HCT116 (cell line): ENCODE data around the gene RPL6. TPM values are rescaled to one million over a fixed set of nuclear protein-coding genes. Genes with fewer than 3 reads are reported as not detected.
A peak's percentile ranks its signal among the peaks of the same experiment; 100 is the strongest.

Experiments
- ATAC-seq: fragments of 200-7000 bp; cut with Tn5 transposase; 2 replicates; pipeline ENCODE4 v1.9.1; 2020; ENCODE audit warnings: mild to moderate bottlenecking, moderate library complexity
- BruUV-seq: library from RNA; stranded (reverse); fragments of 400-500 nt; replicated peaks from 2 replicates; lab custom pipeline; 2021; lab: Mats Ljungman, UMichigan
- CTCF ChIA-PET: fragments of 300-600 bp; sonication (Branson Sonifier 250); formaldehyde crosslinking; loops from one replicate; lab custom pipeline; 2021; ENCODE audit warnings: antibody characterized with exemption; lab: Charles Lee
- POLR2A ChIA-PET: fragments of 300-600, 350-600 bp; sonication (Branson Sonifier 250); formaldehyde crosslinking; loops from one replicate; lab custom pipeline; 2021; ENCODE audit warnings: antibody characterized with exemption; lab: Charles Lee
- RAD21 ChIA-PET, 2 experiments: fragments of 300-600 bp; sonication (Branson Sonifier 250); formaldehyde crosslinking; loops; one replicate each; lab custom pipeline; 2023; ENCODE audit warnings: low total read pairs in 2 of 2; ENCODE audit not compliant: uncharacterized antibody in 2 of 2, unreplicated experiment in 2 of 2, low non-redundant PET in 1 of 2; lab: Charles Lee
- DNase-seq: peaks from one replicate; pipeline ENCODE4 v3.0.0-alpha.2; 2010; ENCODE audit warnings: low read depth, low spot score
- H2AFZ ChIP-seq: fragments of 200-600 bp; shearing (Covaris generic), sonication (generic); 2 replicates; pipeline ENCODE4 v1.6.1; 2017; ENCODE audit warnings: low read depth, mixed run types, mixed read lengths, antibody characterized with exemption, low read length; ENCODE audit not compliant: poor library complexity, severe bottlenecking
- H3K27ac ChIP-seq: 2 replicates; pipeline ENCODE4 v1.5.1; 2012; ENCODE audit warnings: low read depth, low read length
- H3K27me3 ChIP-seq: fragments of 200-600 bp; sonication (generic); 2 replicates; pipeline ENCODE4 v1.6.1; 2016; ENCODE audit warnings: mixed run types, low read length, mixed read lengths; ENCODE audit not compliant: insufficient read depth
- H3K36me3 ChIP-seq, 2 experiments: fragments of 200-500 bp in 1 of 2; fragments of 200-600 bp in 1 of 2; sonication (Bioruptor generic) in 1 of 2; sonication (generic) in 1 of 2; 2 replicates each; pipeline versions ENCODE4 v1.5.1 to v1.6.1; 2014 to 2016; ENCODE audit warnings: low read length in 2 of 2, inconsistent platforms in 1 of 2, mixed read lengths in 1 of 2, mixed run types in 1 of 2; ENCODE audit not compliant: insufficient read depth in 2 of 2, control insufficient read depth in 1 of 2
- H3K4me1 ChIP-seq, 2 experiments: fragments of 200-600 bp in 1 of 2; sonication (generic) in 1 of 2; 2 replicates each; pipeline versions ENCODE4 v1.5.1 to v1.6.1; 2012 to 2017; ENCODE audit warnings: low read length in 2 of 2, inconsistent platforms in 1 of 2, mild to moderate bottlenecking in 1 of 2, mixed read lengths in 1 of 2, mixed run types in 1 of 2, moderate library complexity in 1 of 2; ENCODE audit not compliant: insufficient read depth in 2 of 2, control insufficient read depth in 1 of 2
- H3K4me2 ChIP-seq: fragments of 200-600 bp; sonication (generic); 2 replicates; pipeline ENCODE4 v1.6.1; 2017; ENCODE audit warnings: mixed run types, low read length, mixed read lengths
- H3K4me3 ChIP-seq, 2 experiments: fragments of 200-600 bp in 1 of 2; sonication (generic) in 1 of 2; replicated peaks in 1 of 2; 2 replicates each; pipeline ENCODE4 v1.5.1; 2011 to 2016; ENCODE audit warnings: low read length in 2 of 2, control low read depth in 1 of 2, low read depth in 1 of 2, mild to moderate bottlenecking in 1 of 2, mixed read lengths in 1 of 2, mixed run types in 1 of 2
- H3K79me2 ChIP-seq: fragments of 200-600 bp; sonication (generic); 2 replicates; pipeline ENCODE4 v1.6.1; 2017; ENCODE audit warnings: mild to moderate bottlenecking, mixed run types, low read length, moderate library complexity, mixed read lengths; ENCODE audit not compliant: insufficient read depth
- H3K9ac ChIP-seq: fragments of 200-600 bp; sonication (generic); 2 replicates; pipeline ENCODE4 v1.6.1; 2016; ENCODE audit warnings: low read length, mixed read lengths
- H3K9me2 ChIP-seq: fragments of 200-600 bp; sonication (generic), shearing (Covaris generic); 2 replicates; pipeline ENCODE4 v1.6.1; 2017; ENCODE audit warnings: mixed run types, mild to moderate bottlenecking, moderate library complexity; ENCODE audit not compliant: insufficient read depth
- H3K9me3 ChIP-seq, 2 experiments: fragments of 200-500 bp in 1 of 2; fragments of 200-600 bp in 1 of 2; sonication (Bioruptor generic) in 1 of 2; sonication (generic) in 1 of 2; 2 replicates each; pipeline ENCODE4 v1.6.1; 2014 to 2017; ENCODE audit warnings: low read length in 2 of 2, mixed read lengths in 2 of 2, inconsistent platforms in 1 of 2, low read depth in 1 of 2, mild to moderate bottlenecking in 1 of 2, mixed run types in 1 of 2, moderate library complexity in 1 of 2; ENCODE audit not compliant: control insufficient read depth in 1 of 2, insufficient read depth in 1 of 2
- H4K20me1 ChIP-seq: fragments of 200-600 bp; sonication (generic), shearing (Covaris generic); 2 replicates; pipeline ENCODE4 v1.6.1; 2017; ENCODE audit warnings: mixed run types, mild to moderate bottlenecking, moderate library complexity; ENCODE audit not compliant: insufficient read depth
- CBX3 ChIP-seq: IDR thresholded peaks from 2 replicates; pipeline ENCODE4 v1.6.1; 2012; ENCODE audit warnings: low read depth
- EZH2phosphoT487 ChIP-seq: fragments of 200-600 bp; IDR thresholded peaks from 2 replicates; pipeline ENCODE4 v1.6.1; 2018; ENCODE audit warnings: antibody characterized with exemption, borderline replicate concordance
- FOSL1 ChIP-seq: IDR thresholded peaks from 2 replicates; pipeline ENCODE4 v1.6.1; 2012; ENCODE audit warnings: low read depth
- JUND ChIP-seq: IDR thresholded peaks from 2 replicates; pipeline ENCODE4 v1.6.1; 2012
- MAX ChIP-seq: IDR thresholded peaks from 2 replicates; pipeline ENCODE4 v1.6.1; 2012
- POLR2A ChIP-seq: IDR thresholded peaks from 2 replicates; pipeline ENCODE4 v1.7.0; 2011; ENCODE audit warnings: borderline replicate concordance; ENCODE audit not compliant: insufficient read depth, insufficient read length; ENCODE audit errors: extremely low read depth
- RAD21 ChIP-seq: IDR thresholded peaks from 2 replicates; pipeline ENCODE4 v1.6.1; 2012; ENCODE audit warnings: low read depth, mild to moderate bottlenecking
- REST ChIP-seq: IDR thresholded peaks from 2 replicates; pipeline ENCODE4 v1.6.1; 2012; ENCODE audit warnings: low read depth
- SIN3A ChIP-seq: IDR thresholded peaks from 2 replicates; pipeline ENCODE4 v1.6.1; 2012; ENCODE audit warnings: low read depth
- SP1 ChIP-seq: IDR thresholded peaks from 2 replicates; pipeline ENCODE4 v1.6.1; 2012; ENCODE audit warnings: low read depth
- SRF ChIP-seq: IDR thresholded peaks from 2 replicates; pipeline ENCODE4 v1.6.1; 2012; ENCODE audit warnings: low read depth
- TCF7L2 ChIP-seq: IDR thresholded peaks from 2 replicates; pipeline ENCODE4 v1.7.0; 2011; ENCODE audit warnings: borderline replicate concordance, inconsistent platforms; ENCODE audit not compliant: insufficient read depth, insufficient read length; ENCODE audit errors: extremely low read depth
- YY1 ChIP-seq: IDR thresholded peaks from 2 replicates; pipeline ENCODE4 v1.6.1; 2011; ENCODE audit warnings: low read length, low read depth, moderate library complexity, mild to moderate bottlenecking; ENCODE audit not compliant: insufficient replicate concordance; ENCODE audit errors: extremely low read depth
- ZBTB33 ChIP-seq: IDR thresholded peaks from 2 replicates; pipeline ENCODE4 v1.6.1; 2011; ENCODE audit warnings: mild to moderate bottlenecking, low read length, moderate library complexity; ENCODE audit not compliant: insufficient replicate concordance; ENCODE audit errors: extremely low read depth
- intact Hi-C: fragments of 100-400 bp; cut with micrococcal nuclease; formaldehyde crosslinking; loops from 2 replicates; pipeline ENCODE4 v1.10.0; 2022
- total RNA-seq: library from RNA; stranded (reverse); gene quantifications from one replicate; pipeline ENCODE4 v1.2.1, GENCODE V29; 2021; ENCODE audit not compliant: unreplicated experiment

The RPL6 gene
- total RNA-seq, 1 experiment from 2014 or later, result 1,845 TPM

GRCh38 chr12:112374166-112374740, 35.2 kb downstream of the RPL6 start:
- Histone ChIP-seq H3K4me1 (peaks cover 7 to 14% of the 10 kb centered on the region in 2 experiments; a peak in 3 of 4 replicates), H3K4me3 (no peak overlapping the region), H2AFZ (no peak overlapping the region), H3K79me2 (peaks cover 47% of the 10 kb centered on the region), H3K27me3 (no peaks in the 10 kb centered on the region)
- intact Hi-C loops, result no loop called here
- no peak for TF ChIP-seq ZBTB33
- no peak for TF ChIP-seq EZH2phosphoT487
- no peak for TF ChIP-seq RAD21
- TF ChIP-seq, all 23 proteins: peak for 0
- Histone ChIP-seq H4K20me1 (no peaks in the 10 kb centered on the region), H3K9me3 (no peaks in the 10 kb centered on the region), H3K4me2 (no peak overlapping the region), H3K9ac (no peak overlapping the region), H3K9me2 (no peaks in the 10 kb centered on the region), H3K27ac (no peak overlapping the region), H3K36me3 (no peaks in the 10 kb centered on the region)
- no peak for ATAC-seq
- no peak for DNase-seq
- CTCF ChIA-PET, result no interaction called here
- RAD21 ChIA-PET, result interaction anchor here in 1 of 2 experiments (0.5 kb wide), 1 partner anchor 17 kb away, joined by 3 read pairs; no protein-coding TSS in a partner anchor
- POLR2A ChIA-PET, result no interaction called here
- no TSS peak for BruUV-seq

- peaks cover 7 to 14% of the 10 kb centered on the region in 2 experiments; a peak in 3 of 4 replicates for H3K4me1 ChIP-seq
- no peak for ATAC-seq
- no peak overlapping the region for H3K9ac ChIP-seq
- no peaks in the 10 kb centered on the region for H3K9me2 ChIP-seq
- H3K4me3 ChIP-seq, result no peak overlapping the region
- peaks cover 32% of the 10 kb centered on the region for H3K79me2 ChIP-seq
- no peaks in the 10 kb centered on the region for H3K36me3 ChIP-seq
- H3K4me2 ChIP-seq, result peak overlapping the region; percentile 36
- intact Hi-C loops, result no loop called here
- no peaks in the 10 kb centered on the region for H3K9me3 ChIP-seq
- no peak overlapping the region for H3K27ac ChIP-seq
- CTCF ChIA-PET, result no interaction called here
- no peak overlapping the region for H2AFZ ChIP-seq
- no peak for DNase-seq
- RAD21 ChIA-PET, result no interaction called here
- POLR2A ChIA-PET, result no interaction called here
- H4K20me1 ChIP-seq, result no peaks in the 10 kb centered on the region
- H3K27me3 ChIP-seq, result no peaks in the 10 kb centered on the region
- BruUV-seq, result no TSS peak
- no peak for TF ChIP-seq YY1
- no peak for TF ChIP-seq POLR2A
- TF ChIP-seq REST, result no peak
- TF ChIP-seq EZH2phosphoT487, result no peak
- no peak for TF ChIP-seq SIN3A
- TF ChIP-seq JUND, result no peak
- no peak for TF ChIP-seq SRF
- no peak for TF ChIP-seq SP1
- no peak for TF ChIP-seq MAX
- no peak for TF ChIP-seq FOSL1
- no peak for TF ChIP-seq TCF7L2
- TF ChIP-seq CBX3, result no peak
Measured at GRCh38 chr12:112370868-112371510, 38.4 kb downstream of the RPL6 start.
